AG10803 (cell line): Measurements from ENCODE around the gene APOA4.
A peak's percentile ranks its signal among the peaks of the same experiment; 100 is the strongest.

Source experiments
- DNase-seq: peaks from one replicate; pipeline ENCODE4 v3.0.0; 2010; ENCODE audit warnings: low read depth
- H3K4me3 ChIP-seq: 2 replicates; pipeline ENCODE4 v1.5.1; 2011; ENCODE audit warnings: mild to moderate bottlenecking, low read length, control low read depth
- CTCF ChIP-seq: conservative IDR thresholded peaks from 2 replicates; pipeline ENCODE4 v1.5.1; 2011; ENCODE audit warnings: mild to moderate bottlenecking, low read length, control low read depth, inconsistent platforms

APOA4 gene

GRCh38 chr11:116831790-116832349 is 8.8 kb upstream of the APOA4 start:
- no peak for DNase-seq
- no peak for TF ChIP-seq CTCF
- no peak overlapping the region for H3K4me3 ChIP-seq

- TF ChIP-seq CTCF = no peak
- DNase-seq = no peak
- H3K4me3 ChIP-seq = no peak overlapping the region
Measured at GRCh38 chr11:116830184-116830912, 7.2 kb upstream of the APOA4 start.

GRCh38 chr11:116829525-116830183 is 6.5 kb upstream of the APOA4 start, which contains the start of gene APOC3:
APOC3 (plus strand) TSS chr11:116829907; CDS start chr11:116830583, 676 bp downstream.
- no peak for TF ChIP-seq CTCF
- DNase-seq = peak; percentile 32
- H3K4me3 ChIP-seq = no peak within 1 kb of the TSS

- no peak overlapping the region for H3K4me3 ChIP-seq
- no peak for TF ChIP-seq CTCF
- DNase-seq = no peak
Measured at GRCh38 chr11:116828632-116829524, 5.8 kb upstream of the APOA4 start.

- TF ChIP-seq CTCF = no peak
- DNase-seq = no peak
Measured at GRCh38 chr11:116827461-116827860, 4.4 kb upstream of the APOA4 start.

GRCh38 chr11:116826751-116827431 is 3.8 kb upstream of the APOA4 start:
- DNase-seq = no peak

More at GRCh38 chr11:116827461-116827860, 4.4 kb upstream of the APOA4 start:
- no peak overlapping the region for H3K4me3 ChIP-seq

More at GRCh38 chr11:116826751-116827431, 3.8 kb upstream of the APOA4 start:
- no peak for TF ChIP-seq CTCF
- no peak overlapping the region for H3K4me3 ChIP-seq
